Stimulated activated CD4-positive, alpha-beta T cell treated with anti-CD3 and anti-CD28 coated beads, Interleukin-4, amount 100 ng/mL, for 48 hours (primary cell): Measurements from ENCODE around the gene PGM2L1.

ENCODE experiments used
- DNase-seq, 2 donors: peaks; one replicate each; pipeline ENCODE4 v3.0.0-alpha.2; 2020; ENCODE audit warnings: low read depth in 2 of 2

PGM2L1 gene

DNA sequence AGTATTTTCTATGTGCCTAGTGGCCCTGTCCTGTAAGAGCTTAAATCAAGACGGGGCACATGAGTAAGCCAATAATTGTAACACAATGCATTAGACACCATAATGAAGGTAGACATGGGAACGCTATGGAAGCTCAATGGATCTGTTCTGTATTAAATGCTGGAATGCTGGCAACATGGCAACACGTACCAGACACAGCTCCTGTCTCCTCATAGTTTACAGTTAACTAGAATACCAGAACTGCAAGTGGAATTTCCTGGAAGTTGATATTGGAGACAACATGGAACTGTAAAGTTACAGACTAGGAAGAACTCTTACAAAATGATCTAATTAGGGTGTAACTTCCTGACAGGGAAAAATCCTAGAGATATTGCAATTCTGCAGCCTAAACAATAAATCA lies 99.2 kb downstream of the PGM2L1 start:
- no peak for DNase-seq

- DNase-seq = no peak
Observed at GRCh38 chr11:74297484-74297883, 100.7 kb downstream of the PGM2L1 start.

DNA sequence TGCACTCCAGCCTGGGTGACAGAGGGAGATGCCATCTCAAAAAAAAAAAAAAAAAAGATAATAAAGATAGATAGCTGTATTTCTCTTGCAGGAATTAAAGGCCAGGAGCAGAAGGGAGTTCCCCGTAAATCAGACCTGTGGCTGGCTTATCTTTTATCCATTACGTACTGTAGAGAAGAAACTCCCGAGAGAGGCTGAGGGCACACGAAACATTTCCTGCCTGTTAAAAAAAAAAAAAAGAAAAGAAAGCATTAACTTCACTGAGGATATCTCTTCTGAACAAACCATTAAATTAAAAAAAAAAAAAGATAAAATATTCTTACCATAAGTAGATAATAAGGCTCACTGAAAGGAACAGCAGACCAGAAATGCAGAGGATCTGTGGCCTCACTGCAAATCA lies 109.3 kb downstream of the PGM2L1 start:
- no peak for DNase-seq

DNA sequence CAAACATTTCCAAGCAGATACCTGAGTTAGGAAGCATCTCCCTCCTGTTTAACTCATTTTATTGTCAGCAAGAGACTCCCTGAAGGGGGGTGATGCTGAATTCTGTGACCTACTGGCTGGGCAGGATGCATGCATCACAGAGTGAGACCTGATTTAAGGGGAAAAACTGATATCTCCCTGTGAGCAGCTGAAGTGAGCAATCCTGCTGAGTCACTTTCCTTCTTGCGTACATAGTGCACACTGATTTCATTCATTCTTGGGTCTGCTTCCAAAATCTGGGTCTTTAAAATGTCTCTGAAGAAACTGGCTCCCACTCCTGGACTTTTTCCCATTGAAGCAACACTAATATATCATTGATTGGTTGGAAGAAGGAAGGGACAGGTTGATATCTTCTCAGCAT lies 110.1 kb downstream of the PGM2L1 start:
- no peak for DNase-seq

DNA sequence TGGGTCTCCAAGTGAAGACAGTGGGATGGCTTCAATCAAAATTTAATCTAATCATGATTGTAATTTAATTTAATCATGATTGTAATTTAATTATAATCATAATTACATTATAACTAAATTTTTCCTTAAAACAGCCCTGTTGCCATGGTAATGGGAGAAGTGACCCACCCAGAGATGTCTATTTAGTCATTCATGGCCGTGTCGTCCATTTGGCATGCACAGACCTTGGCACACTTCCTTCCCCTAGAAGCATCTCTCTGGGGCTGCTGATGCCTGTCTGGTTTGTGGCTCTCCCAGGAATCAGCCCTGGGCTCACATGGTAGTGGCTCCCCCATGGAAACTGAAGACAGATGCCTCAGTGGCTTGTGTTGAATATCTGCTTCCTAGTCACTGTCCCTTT lies 113.8 kb downstream of the PGM2L1 start:
- no peak for DNase-seq

- DNase-seq = no peak
Observed at GRCh38 chr11:74283580-74284180, 114.6 kb downstream of the PGM2L1 start.

GRCh38 chr11:74282914-74283371 lies 115.3 kb downstream of the PGM2L1 start:
- DNase-seq = no peak

DNA sequence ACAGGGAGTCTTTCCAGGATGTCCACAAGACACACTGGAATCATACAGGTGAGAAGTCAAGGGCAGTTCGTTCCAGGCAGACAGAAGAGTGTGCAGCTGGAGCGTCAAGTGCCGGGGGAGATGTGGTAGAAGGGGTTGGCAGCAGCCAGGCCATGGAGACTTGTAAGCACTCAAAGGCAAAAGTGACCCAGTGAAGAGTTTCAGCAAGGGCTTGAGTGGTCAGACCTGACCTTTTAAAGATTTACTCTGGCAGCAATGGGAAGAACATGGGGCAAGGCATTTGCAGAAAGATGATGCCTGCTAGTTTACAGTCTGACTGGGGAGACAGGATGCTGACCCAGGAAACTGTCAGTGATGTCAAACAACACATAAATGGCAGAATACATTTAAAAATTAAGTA lies 115.8 kb downstream of the PGM2L1 start:
- DNase-seq = no peak

DNA sequence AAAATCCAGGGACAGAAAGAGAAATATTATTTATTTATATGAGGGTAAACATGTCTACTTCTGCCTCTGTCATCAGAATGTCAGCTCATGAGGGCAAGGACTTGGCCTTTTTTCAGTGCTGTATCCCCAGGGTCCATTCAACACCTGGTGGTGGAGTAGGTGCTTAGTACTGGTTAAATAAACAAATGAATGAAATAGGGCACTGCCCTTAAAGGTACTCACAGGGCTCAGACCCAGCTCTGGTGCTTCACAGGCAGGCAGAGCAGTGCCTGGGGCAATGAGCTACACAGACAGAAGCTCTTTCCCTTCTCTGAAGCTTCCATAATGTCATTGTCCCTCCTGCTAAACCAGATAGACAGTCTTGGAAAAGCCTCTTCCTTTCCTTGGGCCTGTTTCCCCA lies 117.7 kb downstream of the PGM2L1 start:
- DNase-seq = no peak
